H9 (cell line): ENCODE results near the gene THRB. TPM values are rescaled to one million over a fixed set of nuclear protein-coding genes. Genes with fewer than 3 reads are reported as not detected.

ENCODE experiments used
- DNase-seq: peaks from one replicate; pipeline ENCODE4 v3.0.0-alpha.2; 2017
- H2AFZ ChIP-seq: one replicate; pipeline ENCODE4 v1.6.1; 2013; ENCODE audit warnings: mild to moderate bottlenecking, low read length, control low read depth, moderate library complexity
- H2AK5ac ChIP-seq: 2 replicates; pipeline ENCODE4 v1.6.1; 2013; ENCODE audit warnings: low read length, control low read depth, mixed read lengths; ENCODE audit not compliant: insufficient read length
- H2BK120ac ChIP-seq: one replicate; pipeline ENCODE4 v1.6.1; 2013; ENCODE audit warnings: low read depth, mild to moderate bottlenecking, low read length, control low read depth, inconsistent platforms; ENCODE audit not compliant: poor library complexity, severe bottlenecking
- H2BK12ac ChIP-seq: 2 replicates; pipeline ENCODE4 v1.6.1; 2013; ENCODE audit warnings: low read length, control low read depth, mixed read lengths, low read depth; ENCODE audit not compliant: insufficient read length
- H2BK15ac ChIP-seq: 2 replicates; pipeline ENCODE4 v1.6.1; 2013; ENCODE audit warnings: low read depth, low read length, control low read depth
- H2BK20ac ChIP-seq: one replicate; pipeline ENCODE4 v1.6.1; 2013; ENCODE audit warnings: low read depth, mild to moderate bottlenecking, low read length, control low read depth, inconsistent platforms; ENCODE audit not compliant: poor library complexity, severe bottlenecking
- H2BK5ac ChIP-seq: 2 replicates; pipeline ENCODE4 v1.6.1; 2013; ENCODE audit warnings: low read length, control low read depth, mixed read lengths; ENCODE audit not compliant: insufficient read length
- H3K14ac ChIP-seq: 2 replicates; pipeline ENCODE4 v1.6.1; 2013; ENCODE audit warnings: low read length, control low read depth; ENCODE audit not compliant: insufficient read depth
- H3K18ac ChIP-seq: 2 replicates; pipeline ENCODE4 v1.6.1; 2013; ENCODE audit warnings: low read depth, mild to moderate bottlenecking, mixed read lengths, low read length, control low read depth; ENCODE audit not compliant: insufficient read length
- H3K23ac ChIP-seq: 2 replicates; pipeline ENCODE4 v1.6.1; 2013; ENCODE audit warnings: low read length, control low read depth, mixed read lengths, low read depth; ENCODE audit not compliant: insufficient read length
- H3K23me2 ChIP-seq: 2 replicates; pipeline ENCODE4 v1.6.1; 2013; ENCODE audit warnings: low read depth, mild to moderate bottlenecking, mixed read lengths, low read length, control low read depth; ENCODE audit not compliant: insufficient read length, poor library complexity, severe bottlenecking
- H3K27ac ChIP-seq: 2 replicates; pipeline ENCODE4 v1.5.1; 2013; ENCODE audit warnings: low read length, control low read depth, mixed read lengths, low read depth; ENCODE audit not compliant: insufficient read length
- H3K27me3 ChIP-seq: 2 replicates; pipeline ENCODE4 v1.6.1; 2013; ENCODE audit warnings: low read length, control low read depth, inconsistent platforms; ENCODE audit not compliant: insufficient read depth
- H3K4ac ChIP-seq: 2 replicates; pipeline ENCODE4 v1.6.1; 2013; ENCODE audit warnings: low read depth, mild to moderate bottlenecking, control low read depth, inconsistent platforms, low read length, moderate library complexity
- H3K4me1 ChIP-seq: 2 replicates; pipeline ENCODE4 v1.6.1; 2013; ENCODE audit warnings: low read length, control low read depth, inconsistent platforms; ENCODE audit not compliant: insufficient read depth
- H3K4me2 ChIP-seq: 2 replicates; pipeline ENCODE4 v1.6.1; 2013; ENCODE audit warnings: low read length, control low read depth, mixed read lengths; ENCODE audit not compliant: insufficient read length, insufficient read depth
- H3K56ac ChIP-seq: 2 replicates; pipeline ENCODE4 v1.6.1; 2013; ENCODE audit warnings: low read depth, mild to moderate bottlenecking, mixed read lengths, low read length, control low read depth; ENCODE audit not compliant: insufficient read length
- H3K79me1 ChIP-seq: 2 replicates; pipeline ENCODE4 v1.6.1; 2013; ENCODE audit warnings: low read depth, mild to moderate bottlenecking, moderate library complexity, low read length, control low read depth, inconsistent platforms; ENCODE audit not compliant: insufficient read depth, poor library complexity, severe bottlenecking
- H3K79me2 ChIP-seq: 2 replicates; pipeline ENCODE4 v1.6.1; 2013; ENCODE audit warnings: low read length, control low read depth, inconsistent platforms; ENCODE audit not compliant: insufficient read depth
- H3K9ac ChIP-seq: 2 replicates; pipeline ENCODE4 v1.6.1; 2013; ENCODE audit warnings: low read length, control low read depth, mixed read lengths; ENCODE audit not compliant: insufficient read length; ENCODE audit errors: extremely low read depth
- H3K9me3 ChIP-seq: one replicate; pipeline ENCODE4 v1.6.1; 2013; ENCODE audit warnings: low read depth, low read length, inconsistent platforms; ENCODE audit not compliant: control insufficient read depth
- H3T11ph ChIP-seq: one replicate; pipeline ENCODE4 v1.6.1; 2013; ENCODE audit warnings: mild to moderate bottlenecking, low read length, control low read depth, inconsistent platforms
- H4K20me1 ChIP-seq: one replicate; pipeline ENCODE4 v1.6.1; 2013; ENCODE audit not compliant: control insufficient read depth, insufficient read length, insufficient read depth
- H4K5ac ChIP-seq: 2 replicates; pipeline ENCODE4 v1.6.1; 2013; ENCODE audit warnings: low read depth, mild to moderate bottlenecking, mixed read lengths, low read length, control low read depth; ENCODE audit not compliant: insufficient read length
- H4K8ac ChIP-seq: replicated peaks from 2 replicates; pipeline ENCODE4 v1.6.1; 2013; ENCODE audit warnings: low read length, control low read depth, mixed read lengths, low read depth; ENCODE audit not compliant: insufficient read length
- H4K91ac ChIP-seq: 2 replicates; pipeline ENCODE4 v1.6.1; 2013; ENCODE audit warnings: low read depth, mild to moderate bottlenecking, moderate library complexity, mixed read lengths, low read length, control low read depth; ENCODE audit not compliant: insufficient read length
- H3K27ac Mint-ChIP-seq, 3 experiments: 2 replicates in 2 of 3; 3 replicates in 1 of 3; pipeline ENCODE4 v1.8.0; 2020 to 2021; ENCODE audit warnings: mixed read lengths in 3 of 3, mild to moderate bottlenecking in 1 of 3, moderate library complexity in 1 of 3
- H3K27me3 Mint-ChIP-seq: 2 replicates; pipeline ENCODE4 v1.8.0; 2021; ENCODE audit warnings: low read depth, mild to moderate bottlenecking, moderate library complexity, mixed read lengths
- H3K36me3 Mint-ChIP-seq, 3 experiments: 2 replicates in 2 of 3; 3 replicates in 1 of 3; pipeline ENCODE4 v1.8.0; 2020 to 2021; ENCODE audit warnings: low read depth in 3 of 3, mixed read lengths in 3 of 3; ENCODE audit not compliant: insufficient read depth in 1 of 3
- H3K4me1 Mint-ChIP-seq, 2 experiments: 2 replicates each; pipeline ENCODE4 v1.8.0; 2020; ENCODE audit warnings: mixed read lengths in 2 of 2
- H3K4me3 Mint-ChIP-seq, 2 experiments: 2 replicates in 1 of 2; 3 replicates in 1 of 2; pipeline ENCODE4 v1.8.0; 2020 to 2021; ENCODE audit warnings: mild to moderate bottlenecking in 2 of 2, mixed read lengths in 2 of 2, moderate library complexity in 1 of 2
- H3K9me3 Mint-ChIP-seq, 2 experiments: 2 replicates in 1 of 2; 3 replicates in 1 of 2; pipeline ENCODE4 v1.8.0; 2020; ENCODE audit warnings: mild to moderate bottlenecking in 2 of 2, mixed read lengths in 2 of 2, moderate library complexity in 1 of 2
- CTCF ChIP-seq: fragments of 200-600 bp; sonication (generic); conservative IDR thresholded peaks from 3 replicates; pipeline ENCODE4 v1.8.0; 2021; ENCODE audit warnings: antibody characterized with exemption, mild to moderate bottlenecking
- WGBS: extraction: QIAGEN DNeasy Blood & Tissue Kit; methylation state at CpG from one replicate; pipeline ENCODE4 v1.1.7; 2013; ENCODE audit warnings: missing lambda C conversion rate, low lambda C conversion rate, mixed read lengths; ENCODE audit not compliant: insufficient read length; ENCODE audit errors: extremely low coverage; 5-methylcytosine and 5-hydroxymethylcytosine counted together
- total RNA-seq: library from RNA; stranded (reverse); gene quantifications from 2 replicates; pipeline ENCODE4 v1.2.1, GENCODE V29; 2021

The THRB gene
- total RNA-seq, 1 experiment from 2014 or later = 8.6 TPM

GRCh38 chr3:24428481-24428880, 66.2 kb downstream of the THRB start:
- Mint-ChIP-seq H3K27ac (no peak overlapping the region), H3K36me3 (0 out of 7 replicates have a peak, but pooled peaks cover 0 to 7% (median 0%) of the 10 kb centered on the region in 3 experiments), H3K9me3 (no peaks in the 10 kb centered on the region), H3K27me3 (no peaks in the 10 kb centered on the region), H3K4me3 (no peak overlapping the region), H3K4me1 (no peaks in the 10 kb centered on the region)
- Histone ChIP-seq H3K27me3 (no peaks in the 10 kb centered on the region), H2BK20ac (no peak overlapping the region), H2BK120ac (no peak overlapping the region), H3K23ac (no peak overlapping the region), H2AFZ (no peak overlapping the region), H4K5ac (no peak overlapping the region), H4K20me1 (no peaks in the 10 kb centered on the region), H3K27ac (no peak overlapping the region), H3K18ac (no peak overlapping the region), H3K23me2 (no peaks in the 10 kb centered on the region), H3K4me1 (no peaks in the 10 kb centered on the region), H3K14ac (no peak overlapping the region), H4K91ac (no peak overlapping the region), H3K9me3 (no peaks in the 10 kb centered on the region), H3K79me1 (no peaks in the 10 kb centered on the region), H2BK15ac (no peak overlapping the region), H2AK5ac (no peak overlapping the region), H3T11ph (no peak overlapping the region), H3K9ac (no peak overlapping the region), H4K8ac (no peak overlapping the region), H2BK12ac (no peak overlapping the region), H3K79me2 (no peaks in the 10 kb centered on the region), H3K56ac (no peak overlapping the region), H2BK5ac (no peak overlapping the region), H3K4ac (no peak overlapping the region), H3K4me2 (no peak overlapping the region)
- no CpG with 5 or more reads among the region's 2 CpGs for WGBS
- DNase-seq = no peak
- no peak for TF ChIP-seq CTCF
